Left forelimb (tissue), 1 donor: ENCODE data around the gene PDE4D.

ENCODE experiments used
- DNase-seq: peaks from one replicate; pipeline ENCODE4 v3.0.0-alpha.2; 2018; ENCODE audit warnings: low spot score

PDE4D gene

DNA sequence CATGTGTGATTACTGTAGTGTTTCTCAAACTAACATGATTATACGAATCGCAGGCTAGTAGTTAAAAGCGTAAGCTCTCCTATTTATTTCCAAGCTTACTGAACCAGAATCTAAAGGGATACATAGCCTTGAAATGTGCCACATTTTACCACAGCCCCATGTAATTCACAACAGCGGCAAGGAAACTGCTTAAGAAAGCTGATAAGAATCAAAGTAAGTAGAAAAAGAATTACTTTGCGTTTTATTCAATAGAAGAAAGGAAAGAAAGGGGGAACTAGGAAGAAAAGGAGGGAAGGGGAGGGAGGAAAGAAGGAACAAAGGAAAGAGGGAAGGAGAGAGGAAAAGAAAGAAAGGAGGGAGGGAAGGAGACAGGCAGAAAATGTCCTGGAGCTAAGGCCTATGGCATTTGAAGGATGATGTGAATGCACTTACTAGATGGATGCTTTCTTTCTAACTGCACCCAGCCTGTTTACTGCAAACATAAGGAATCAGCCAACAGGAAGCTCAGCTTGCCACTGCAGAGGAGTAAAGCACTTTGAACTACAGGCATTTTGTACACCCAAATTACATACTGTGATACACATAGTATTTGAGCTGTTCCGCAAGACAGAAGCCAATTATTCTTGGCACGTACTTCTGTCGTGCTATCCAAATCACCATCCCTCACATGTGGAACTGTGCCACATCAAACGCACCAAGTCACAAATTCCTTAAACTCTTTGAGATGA lies 789.0 kb downstream of the PDE4D start:
- DNase-seq, result no peak

DNA sequence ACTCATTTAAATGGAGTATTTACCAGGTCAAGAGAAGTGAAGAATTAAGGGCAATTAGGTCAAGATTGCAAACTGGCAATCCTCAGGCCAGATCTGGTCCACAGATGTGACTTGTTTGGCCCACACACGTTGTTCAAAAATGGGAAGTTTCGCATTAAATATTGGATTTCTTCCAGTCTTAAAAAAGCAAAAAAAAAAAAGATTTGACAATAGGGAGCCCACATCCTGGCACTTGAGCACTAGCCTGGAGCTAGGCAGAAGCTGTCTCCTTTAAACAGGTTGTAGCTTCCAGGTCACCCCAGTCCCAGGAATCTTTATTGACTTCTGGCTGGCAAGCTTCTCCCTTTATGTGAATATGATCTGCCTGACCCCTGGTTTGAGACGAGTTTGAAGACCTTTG lies 790.2 kb downstream of the PDE4D start:
- no peak for DNase-seq

DNA sequence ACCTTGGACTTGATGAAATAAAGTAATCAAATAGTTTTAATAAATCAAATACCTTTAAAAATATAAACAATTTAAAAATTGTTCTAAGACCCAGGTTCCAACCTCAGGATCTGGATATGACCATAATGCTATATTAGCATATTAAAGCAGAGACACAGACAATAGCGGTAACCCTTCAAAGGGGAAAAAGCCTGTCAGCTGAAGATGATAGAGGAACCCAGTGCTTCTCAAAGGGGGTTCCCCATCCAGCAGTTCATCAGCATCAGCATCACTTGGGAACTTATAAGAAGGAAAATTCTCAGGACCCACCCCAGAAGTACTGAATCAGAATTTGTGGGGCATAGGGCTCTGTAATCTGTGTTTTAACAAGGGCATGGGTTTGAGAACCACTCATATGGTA lies 791.1 kb downstream of the PDE4D start:
- DNase-seq, result no peak

DNA sequence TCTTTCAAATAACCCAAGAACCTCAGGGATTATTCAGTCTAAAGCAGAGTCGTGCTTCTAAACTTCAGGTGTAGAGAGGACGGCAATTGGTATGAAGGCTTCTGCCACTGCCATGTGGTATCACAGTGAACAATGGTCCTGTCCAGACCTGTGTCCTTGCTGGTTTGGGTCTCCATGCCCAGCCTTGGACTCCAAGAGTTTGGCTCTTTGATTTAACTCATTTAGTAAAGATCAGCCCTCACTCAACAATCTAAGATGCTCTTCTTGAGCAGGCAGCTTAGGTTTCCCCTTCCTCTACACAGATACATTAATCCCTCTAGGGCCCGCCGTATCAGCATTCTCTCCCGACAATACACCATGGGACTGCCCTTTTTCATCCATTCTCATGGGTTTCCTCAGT lies 792.7 kb downstream of the PDE4D start:
- DNase-seq, result no peak

DNA sequence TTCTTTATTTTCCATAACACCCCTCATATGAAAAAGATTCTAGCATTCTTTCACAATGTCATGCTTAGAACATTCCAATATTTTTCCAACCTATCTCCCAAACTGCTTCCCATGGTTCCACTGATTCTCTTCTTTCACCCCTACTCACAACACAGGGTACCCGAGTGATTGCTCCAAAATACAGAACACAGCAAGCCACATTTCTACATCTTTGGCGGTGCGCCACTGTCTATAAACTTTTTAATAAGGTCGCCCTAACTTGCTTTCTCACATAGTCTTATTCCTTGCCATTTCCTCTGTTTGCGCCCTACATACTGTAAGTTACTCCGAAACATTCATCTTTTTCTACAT lies 793.6 kb downstream of the PDE4D start:
- DNase-seq, result no peak

DNA sequence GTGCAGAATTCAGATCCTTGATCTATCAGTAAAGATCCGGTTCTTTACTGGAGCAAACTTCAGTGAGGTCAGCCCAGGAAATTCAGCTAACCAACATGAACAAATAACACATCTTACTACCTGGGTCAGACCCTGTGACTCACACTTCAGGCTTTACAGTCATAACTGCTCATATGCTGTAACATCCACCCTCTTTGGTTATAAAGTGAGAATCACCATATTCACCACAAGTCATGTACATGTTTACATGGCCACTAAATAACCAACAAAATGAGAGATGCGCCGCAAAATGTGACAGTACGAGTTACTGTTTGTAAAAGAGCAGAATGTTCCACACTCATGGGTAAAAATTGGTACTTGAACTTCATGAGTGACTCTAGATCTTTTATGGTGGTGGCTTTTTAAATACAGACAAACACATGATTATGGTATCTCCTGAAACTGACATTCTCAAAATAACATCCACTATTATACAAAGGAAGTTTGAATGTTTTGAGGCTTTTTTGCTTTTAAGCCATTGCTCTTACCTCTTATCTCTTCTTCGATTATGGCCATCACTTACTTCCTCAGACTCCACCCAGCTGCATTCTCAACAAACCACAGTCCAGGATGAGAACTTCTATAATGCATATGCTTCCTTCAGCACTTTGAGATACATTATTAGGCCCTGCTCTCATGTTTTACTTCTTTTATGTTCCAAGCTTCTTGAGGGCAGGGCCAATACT lies 794.1 kb downstream of the PDE4D start:
- DNase-seq, result no peak

DNA sequence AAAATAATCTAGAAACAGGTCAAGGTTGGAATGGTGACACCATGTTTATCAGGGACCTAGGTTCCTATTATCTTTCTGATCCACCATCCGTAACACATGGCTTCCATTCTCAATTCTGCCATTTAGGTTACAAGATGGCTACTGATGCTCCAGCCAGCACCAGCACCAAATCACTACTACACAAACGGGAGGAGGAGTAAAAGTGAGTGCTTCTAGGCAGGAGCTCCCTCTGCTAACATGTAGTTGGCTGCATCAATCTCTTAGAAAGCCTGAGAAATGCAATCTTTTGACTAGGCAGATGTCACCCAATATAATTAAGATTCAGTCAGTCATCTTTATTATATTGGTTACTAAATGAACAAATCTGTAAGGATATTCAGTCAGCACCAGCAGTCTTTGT lies 794.8 kb downstream of the PDE4D start:
- no peak for DNase-seq

DNA sequence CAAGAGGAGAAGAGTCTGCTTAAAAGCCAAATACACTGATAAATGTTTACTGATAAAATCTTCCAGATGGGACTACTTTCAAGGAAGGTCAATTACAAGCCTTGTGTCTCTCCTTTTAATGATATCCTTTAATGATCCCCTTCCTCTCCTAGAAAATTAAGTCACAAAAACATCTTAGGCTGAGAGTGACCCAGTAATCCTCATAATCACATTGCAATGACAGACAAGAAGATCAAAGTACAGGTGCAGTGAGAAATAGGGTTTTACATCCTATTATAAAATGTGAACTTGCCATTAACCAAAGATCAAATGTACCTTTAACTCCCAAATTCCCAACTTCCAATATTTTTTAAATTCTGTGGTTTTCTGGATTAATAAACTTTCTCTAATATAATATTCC lies 795.8 kb downstream of the PDE4D start:
- DNase-seq, result no peak

DNA sequence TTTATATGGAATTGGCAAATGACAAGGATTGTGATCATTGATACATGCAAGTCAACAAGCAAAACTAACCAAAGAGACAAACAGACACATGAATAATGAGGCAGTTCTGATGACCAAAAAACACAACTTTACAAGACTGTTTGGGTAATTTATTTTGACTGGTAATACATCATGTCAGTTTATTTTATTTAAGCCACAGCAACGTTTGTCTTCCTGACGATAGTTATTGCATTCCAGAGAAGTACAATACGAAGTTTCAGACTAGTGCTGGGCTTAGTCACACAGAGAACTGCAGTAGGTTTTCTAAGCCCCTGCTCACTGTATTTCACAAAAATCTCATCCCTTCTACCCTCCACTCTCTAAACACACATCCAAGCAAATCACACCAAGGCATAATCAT lies 796.4 kb downstream of the PDE4D start:
- no peak for DNase-seq

DNA sequence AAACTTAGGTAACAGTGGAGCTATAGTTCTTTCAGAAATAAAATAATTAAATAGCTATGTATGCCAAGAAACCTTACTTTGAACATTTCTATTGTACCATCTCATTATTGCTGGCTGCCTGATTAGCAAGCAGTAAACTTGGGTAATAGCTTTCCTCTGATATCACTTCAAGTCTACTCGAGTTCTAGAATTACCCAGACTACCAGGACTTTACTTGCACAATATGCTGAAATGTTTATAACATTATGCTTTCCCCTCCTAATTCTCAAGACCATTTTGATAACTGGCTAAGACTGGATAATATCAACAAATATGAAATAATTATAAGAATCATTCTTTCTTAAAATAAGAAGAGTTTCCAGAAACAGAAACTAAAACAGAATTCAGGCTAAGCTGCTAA lies 798.0 kb downstream of the PDE4D start:
- DNase-seq, result no peak

DNA sequence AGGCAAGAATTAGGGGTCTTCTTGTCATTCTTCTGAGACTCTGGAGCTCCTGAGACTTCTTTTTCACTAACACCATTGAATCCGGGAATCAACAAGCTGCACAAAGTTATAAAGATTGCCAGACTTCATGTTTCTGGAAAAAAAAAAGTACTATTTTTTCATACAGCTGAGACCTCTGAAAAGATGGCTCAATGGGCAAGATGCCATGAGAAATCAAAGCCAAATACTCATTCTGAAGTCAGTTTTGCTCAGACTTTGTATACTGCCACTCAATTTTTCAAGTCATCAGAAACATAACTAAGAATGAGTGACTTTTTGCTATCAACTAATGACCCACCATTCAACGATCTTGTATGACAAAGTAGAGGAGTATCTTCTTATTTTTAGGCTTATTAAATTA lies 798.7 kb downstream of the PDE4D start:
- no peak for DNase-seq

DNA sequence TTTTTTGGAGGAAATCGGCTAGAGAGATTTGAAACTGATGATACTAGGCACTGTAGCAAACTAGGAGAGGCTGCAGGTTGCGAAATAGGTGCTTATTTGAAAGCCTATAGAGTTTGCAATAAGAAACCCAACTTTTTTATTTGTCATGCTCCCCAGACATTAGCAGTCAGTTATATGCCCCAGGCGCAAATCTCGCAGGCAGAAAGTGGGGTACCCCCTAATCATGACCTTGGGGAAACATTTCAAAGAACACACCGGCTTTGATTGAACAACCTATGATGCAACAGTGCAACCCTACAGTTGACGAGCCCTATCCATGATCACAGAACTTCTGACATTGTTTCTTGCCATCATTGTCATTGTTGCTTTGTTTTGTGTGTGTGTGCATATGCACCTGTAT lies 800.2 kb downstream of the PDE4D start:
- no peak for DNase-seq

DNA sequence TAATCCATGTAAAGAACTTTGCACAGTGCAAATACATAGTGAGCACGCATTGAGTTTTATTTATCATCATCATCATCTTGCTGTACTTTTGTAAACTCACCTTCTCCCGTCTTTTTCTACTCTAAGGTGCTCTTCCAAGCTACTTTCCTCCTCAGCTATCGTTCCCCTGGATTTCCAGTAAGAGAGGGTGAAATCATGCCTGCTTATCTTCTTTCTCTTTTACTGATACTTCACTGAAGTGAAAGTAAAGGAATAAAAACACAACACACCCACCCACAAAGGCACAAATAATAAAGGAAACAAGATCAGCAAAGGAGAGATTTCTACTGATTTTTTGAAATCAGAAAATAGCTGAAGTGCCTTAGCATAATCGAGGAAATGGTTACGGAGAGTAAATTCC lies 800.8 kb downstream of the PDE4D start:
- DNase-seq, result no peak

DNA sequence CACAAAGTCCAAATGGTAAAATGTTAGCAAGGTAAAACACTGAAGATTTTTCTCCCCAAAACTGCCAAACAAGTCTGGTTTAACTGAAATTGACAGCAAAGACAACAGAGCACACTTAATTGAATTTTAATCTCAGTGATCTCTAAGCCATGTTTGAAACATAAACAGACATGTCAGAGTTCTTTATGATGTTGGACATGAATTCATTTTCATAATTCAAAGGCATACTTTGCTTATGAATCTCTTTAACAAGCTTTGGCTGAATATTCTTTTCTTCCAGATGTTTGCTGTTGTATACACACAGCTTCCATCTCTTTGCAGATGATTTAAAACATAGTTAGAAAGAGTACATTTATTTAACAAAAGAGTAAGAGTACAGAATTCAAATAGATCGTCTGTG lies 801.6 kb downstream of the PDE4D start:
- DNase-seq, result no peak

DNA sequence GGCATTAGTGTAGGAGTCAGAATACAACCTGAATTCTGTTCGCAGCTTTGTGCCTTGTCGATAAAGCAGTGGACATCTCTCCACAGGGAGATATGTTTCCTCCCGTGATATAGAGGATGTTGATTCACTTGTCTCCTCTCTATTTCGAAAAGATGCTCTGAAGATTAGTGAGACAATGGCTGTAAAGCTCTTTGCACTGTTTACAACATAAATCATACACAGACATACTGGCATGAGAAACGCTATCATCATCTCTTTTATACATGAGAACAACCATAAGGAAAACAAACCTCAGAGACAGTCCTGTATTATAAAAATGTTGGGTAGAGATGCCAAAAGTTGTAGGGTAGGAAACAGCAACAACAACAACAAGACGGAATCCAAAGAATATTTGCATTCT lies 803.2 kb downstream of the PDE4D start:
- no peak for DNase-seq

DNA sequence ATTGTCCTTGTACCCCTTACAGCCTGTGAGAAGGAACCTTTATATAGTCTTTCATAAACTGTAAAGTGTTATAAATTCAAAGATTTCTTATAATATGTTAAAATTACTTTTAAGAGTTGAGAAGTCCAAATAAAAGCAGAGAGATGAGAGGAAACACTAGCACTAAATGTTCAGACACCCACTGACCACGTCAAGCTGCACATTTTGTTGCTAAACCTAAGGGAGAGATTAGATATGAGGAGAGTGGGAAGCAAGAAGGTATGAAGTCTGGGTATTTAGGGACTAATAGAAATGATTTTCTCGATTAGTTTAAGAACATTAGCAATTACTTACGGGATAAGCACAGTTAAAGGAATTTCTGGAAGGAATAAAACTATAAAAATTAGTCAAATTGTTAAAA lies 803.8 kb downstream of the PDE4D start:
- DNase-seq, result no peak

DNA sequence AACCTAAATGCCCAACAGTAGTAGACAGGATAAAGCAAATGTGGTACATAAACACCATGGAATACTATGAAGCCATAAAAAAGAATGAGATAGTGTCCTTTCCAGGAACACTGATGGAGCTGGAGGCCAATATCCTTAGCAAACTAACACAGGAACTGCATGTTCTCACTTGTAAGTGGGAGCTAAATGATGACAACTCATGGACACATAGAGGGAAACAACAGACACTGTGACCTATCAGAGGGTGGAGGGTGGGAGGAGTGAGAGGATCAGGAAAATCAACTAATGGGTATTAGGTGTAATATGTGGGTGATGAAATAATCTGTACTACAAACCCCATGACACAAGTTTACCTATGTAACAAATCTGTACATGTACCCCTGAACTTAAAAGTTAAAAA lies 805.0 kb downstream of the PDE4D start:
- DNase-seq, result no peak

DNA sequence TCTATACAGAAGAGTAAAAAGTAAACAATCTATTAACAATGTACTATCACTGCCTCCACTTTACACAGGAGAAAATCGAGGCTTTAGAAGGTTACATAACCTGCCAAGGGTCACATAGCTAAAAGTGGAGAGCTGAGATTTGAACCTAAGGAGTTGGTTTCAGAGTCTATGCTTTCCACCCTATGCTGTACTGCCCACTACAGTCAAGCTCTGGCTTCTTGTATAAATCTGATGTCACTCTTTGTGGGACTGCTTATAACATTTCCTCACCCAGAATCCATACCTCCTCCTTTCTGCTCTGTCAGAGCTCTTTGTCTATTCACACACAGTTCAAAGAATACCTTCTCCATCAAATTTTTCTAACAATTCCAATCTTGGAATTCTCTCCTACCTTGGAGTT lies 807.5 kb downstream of the PDE4D start:
- no peak for DNase-seq

DNA sequence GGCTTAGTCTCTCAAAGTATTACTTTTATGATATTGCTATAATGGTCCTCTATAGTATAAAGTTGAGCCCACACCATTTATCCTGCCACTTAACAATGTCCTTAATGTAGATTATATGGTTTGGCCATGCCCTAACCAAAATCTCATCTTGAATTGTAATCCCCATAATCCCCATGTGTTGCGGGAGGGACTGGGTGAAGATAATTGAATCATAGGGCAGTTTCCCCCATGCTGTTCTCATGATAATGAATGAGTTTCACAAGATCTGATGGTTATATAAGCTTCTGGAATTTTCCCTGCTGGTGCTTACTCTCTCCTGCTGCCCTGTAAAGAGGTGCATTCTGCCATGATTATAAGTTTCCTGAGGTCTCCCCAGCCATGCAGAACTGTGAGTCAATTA lies 811.8 kb downstream of the PDE4D start:
- no peak for DNase-seq

DNA sequence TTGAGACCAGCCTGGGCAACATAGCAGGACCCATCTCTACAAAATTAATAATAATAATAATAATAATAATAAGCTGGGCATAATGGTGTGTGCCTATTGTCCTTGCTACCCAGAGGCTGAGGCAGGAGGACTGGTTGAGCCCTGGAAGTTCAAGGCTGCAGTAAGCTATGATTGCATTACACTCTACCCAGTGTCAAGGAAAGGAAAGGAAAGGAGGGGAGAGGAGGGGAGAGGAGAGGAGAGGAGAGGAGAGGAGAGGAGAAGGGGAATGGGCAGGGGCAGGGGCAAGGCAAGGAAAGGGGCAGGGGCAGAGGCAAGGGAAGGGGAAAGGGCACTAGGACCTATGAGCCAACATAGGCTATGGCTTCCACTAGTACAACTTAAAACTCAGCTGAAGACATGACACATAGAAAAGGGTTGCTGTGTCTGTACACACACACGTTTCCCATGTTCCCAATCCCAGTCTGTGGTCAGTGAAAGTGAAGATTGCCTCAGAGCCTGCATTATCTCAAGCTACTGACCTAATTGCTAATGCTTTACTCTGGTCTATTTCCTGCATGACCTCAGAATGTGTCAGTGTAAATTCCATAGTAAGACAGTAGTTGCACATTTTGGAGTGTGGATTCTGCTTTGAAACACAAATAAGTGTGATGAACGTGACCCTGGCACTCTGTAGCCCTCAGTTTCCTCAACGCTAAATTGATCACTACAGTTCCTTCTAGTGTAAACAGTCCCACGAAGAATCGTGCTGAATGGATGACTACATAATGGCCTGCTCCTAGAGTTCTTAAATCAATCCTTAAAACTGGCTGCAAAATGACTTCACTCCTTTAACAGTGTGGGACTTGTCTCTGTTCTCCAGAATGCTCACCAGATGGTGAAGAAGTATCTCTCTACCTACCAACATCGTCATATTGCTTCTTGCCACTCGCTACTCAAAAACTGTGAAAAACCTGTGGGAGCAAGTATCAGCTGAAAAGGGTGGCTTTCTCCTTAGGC lies 813.6 kb downstream of the PDE4D start:
- DNase-seq, result no peak

DNA sequence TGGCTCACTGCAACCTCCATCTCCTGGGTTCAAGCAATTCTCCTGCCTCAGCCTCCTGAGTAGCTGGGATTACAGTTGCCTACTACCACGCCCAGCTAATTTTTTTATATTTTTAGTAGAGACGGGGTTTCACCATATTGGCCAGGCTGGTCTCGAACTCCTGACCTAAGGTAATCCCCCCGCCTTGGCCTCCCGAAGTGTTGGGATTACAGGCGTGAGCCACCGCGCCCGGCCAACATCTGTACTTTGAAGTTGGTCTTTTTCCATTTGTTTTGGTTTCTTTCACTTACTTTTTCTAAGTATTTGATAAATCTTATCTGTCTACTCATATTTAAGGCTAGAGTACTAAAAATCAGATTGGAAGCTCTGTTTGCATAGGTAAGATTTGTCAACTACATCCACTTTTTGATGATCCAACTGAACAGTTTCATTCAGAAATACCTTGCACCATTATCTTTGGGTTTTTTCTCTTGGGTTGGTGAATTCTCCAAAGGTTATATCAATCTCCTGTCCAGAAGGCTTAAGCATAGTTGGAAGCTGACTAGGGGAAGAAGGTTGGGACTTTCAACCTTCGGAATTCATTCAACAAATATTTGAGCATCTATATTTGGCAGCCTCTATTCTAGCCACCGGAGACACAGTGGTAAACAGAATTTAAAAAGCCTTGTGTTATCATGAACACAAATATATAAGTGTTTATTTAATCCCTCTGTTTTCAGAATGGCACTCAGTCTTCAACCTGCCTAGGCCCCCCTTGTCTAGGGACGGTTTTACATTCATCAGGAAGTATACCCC lies 821.6 kb downstream of the PDE4D start:
- DNase-seq, result no peak
